Measurements from ENCODE around the gene SOAT2. TPM values are rescaled to one million over a fixed set of nuclear protein-coding genes. Genes with fewer than 3 reads are reported as not detected.

Gene SOAT2
- total RNA-seq, 1 donor from 2014 or later, result 1.2 TPM

GRCh38 chr12:53063708-53064612 is 39.3 kb upstream of the SOAT2 start:
- DNase-seq (ENCODE audit: low spot score), result peak; percentile 84
- intact Hi-C loops (cut with DNase I), result loop anchor here (10.0 kb wide), 1 partner anchor 131 kb away; no protein-coding TSS in a partner anchor
- peak; percentile 72 for ATAC-seq

GRCh38 chr12:53064613-53065436 is 38.5 kb upstream of the SOAT2 start:
- DNase-seq (ENCODE audit: low spot score), result peak; percentile 65
- intact Hi-C loops (cut with DNase I), result loop anchor here (5.0 to 10.0 kb wide), 2 partner anchors 37 to 130 kb away; partner anchors contain the start of gene SOAT2
- ATAC-seq, result peak; percentile 0

DNA sequence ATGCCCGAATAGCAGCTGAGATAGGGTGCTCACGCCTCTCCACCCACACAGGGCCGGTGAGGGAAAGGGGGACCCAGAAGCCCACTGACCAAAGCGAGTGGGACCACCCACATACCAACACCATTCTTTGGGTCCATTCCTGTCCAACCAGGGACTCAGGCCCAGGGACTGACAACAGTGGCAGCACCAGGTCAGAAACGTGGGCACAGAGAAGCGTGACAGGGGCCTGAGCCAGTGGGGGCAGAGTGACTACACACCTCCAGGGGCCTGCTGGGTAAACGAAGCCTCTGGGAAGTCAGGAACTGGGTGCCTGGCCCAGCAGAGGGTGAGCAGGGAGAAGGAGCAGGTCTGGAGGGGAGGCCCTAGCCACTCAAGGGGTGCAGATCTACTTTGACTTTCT is 37.8 kb upstream of the SOAT2 start:
- intact Hi-C loops (cut with DNase I), result loop anchor here (5.0 to 10.0 kb wide), 2 partner anchors 37 to 129 kb away; partner anchors contain the start of gene SOAT2
- peak; percentile 68 for DNase-seq (ENCODE audit: low spot score)
- ATAC-seq, result no peak

DNA sequence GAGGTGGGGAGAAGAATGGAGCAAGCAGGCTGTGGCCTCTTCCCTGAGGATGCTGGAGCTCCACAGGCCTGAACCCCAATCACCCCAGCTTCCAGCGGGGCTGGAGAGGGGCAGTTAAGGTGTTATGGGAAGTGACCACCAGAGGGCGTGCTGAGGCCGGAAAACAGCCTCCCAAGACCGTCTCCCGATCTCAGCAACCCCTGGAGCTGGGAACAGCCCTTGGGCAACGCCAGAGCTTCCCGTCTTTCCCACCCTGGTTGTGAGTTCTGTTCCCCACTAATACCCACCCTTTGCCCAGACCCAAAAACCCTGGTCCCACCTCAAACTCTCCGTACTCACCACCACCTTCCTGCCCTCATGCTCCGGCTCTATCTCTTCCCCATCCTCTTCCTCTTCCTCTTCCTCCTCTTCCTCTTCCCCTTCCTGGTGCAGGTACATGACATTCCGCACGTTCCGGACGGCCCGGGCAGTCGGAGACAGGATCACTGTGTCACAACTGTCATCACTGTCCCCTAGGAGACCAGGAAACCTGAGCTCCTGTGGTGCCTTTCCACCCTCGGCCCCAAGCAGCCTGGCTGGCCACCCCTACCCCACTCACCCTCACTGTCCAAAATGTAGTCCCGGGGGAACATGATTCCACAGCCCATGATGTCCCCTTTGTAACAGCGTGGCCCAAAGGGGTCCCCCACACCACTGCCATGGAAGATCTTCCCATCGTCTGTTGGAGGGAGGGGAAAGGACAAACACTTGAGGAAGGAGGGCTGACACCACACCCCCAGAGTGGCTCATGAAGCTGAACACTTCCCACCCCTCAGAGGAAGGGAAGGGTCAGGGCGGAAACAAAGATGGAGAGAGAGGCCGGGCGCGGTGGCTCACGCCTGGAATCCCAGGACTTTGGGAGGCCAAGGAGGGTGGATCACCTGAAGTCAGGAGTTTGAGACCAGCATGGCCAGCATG is 37.0 kb upstream of the SOAT2 start:
- ATAC-seq (peak; percentile 52), DNase-seq (ENCODE audit: low spot score) (peak; percentile 94)
- intact Hi-C loops (cut with DNase I), result loop anchor here (5.0 to 10.0 kb wide), 2 partner anchors 36 to 129 kb away; partner anchors contain the start of gene SOAT2

DNA sequence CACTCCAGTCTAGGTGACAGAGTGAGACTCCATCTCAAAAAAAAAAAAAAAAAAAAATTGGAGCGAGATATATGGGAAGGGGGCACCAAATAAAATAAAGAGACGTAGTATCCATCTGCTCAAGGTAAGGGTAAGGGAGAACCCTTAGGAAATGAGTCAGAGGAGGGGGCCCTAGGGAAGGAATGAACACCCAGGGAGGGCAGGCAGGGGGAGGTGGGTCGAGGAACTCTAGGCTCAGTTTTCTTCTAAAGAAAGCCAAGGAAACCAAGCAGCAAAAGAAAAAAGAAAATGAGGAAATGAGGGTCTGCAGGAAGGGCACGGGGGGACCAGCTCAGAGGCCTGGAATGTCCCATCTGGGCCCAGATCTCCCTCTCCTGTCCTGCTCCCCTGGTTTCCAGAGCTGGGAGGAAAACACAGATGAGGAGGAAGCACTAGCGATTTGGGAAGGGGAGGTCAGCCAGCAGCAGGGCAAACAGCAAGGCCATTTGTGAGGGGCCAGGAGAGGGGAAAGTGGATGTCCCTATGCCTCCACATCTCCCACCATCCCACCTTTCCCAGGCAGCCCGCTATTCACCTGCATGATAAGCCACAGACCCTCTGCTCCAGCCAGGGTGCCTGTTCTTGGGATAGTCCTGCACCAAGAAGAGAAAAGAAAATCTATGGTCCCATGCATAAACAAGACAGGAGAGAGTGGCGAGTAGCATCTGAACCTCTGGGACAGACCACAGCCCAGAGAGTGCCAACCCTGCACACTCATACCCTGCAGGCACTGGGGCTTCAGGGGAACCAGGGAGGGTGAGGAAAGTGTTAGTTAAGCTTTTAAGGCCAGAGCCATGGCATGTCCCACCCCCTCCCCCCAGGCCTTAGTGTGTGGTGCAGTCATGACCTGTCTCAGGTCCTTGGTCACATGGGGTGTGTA is 36.0 kb upstream of the SOAT2 start:
- intact Hi-C loops (cut with DNase I), result loop anchor here (5.0 to 10.0 kb wide), 2 partner anchors 35 to 127 kb away; partner anchors contain the start of gene SOAT2
- DNase-seq (ENCODE audit: low spot score) (peak; percentile 51), ATAC-seq (no peak)

GRCh38 chr12:53067993-53068770 is 35.1 kb upstream of the SOAT2 start:
- ATAC-seq (no peak), DNase-seq (ENCODE audit: low spot score) (peak; percentile 60)
- intact Hi-C loops (cut with DNase I), result loop anchor here (5.0 to 10.0 kb wide), 2 partner anchors 34 to 127 kb away; partner anchors contain the start of gene SOAT2

DNA sequence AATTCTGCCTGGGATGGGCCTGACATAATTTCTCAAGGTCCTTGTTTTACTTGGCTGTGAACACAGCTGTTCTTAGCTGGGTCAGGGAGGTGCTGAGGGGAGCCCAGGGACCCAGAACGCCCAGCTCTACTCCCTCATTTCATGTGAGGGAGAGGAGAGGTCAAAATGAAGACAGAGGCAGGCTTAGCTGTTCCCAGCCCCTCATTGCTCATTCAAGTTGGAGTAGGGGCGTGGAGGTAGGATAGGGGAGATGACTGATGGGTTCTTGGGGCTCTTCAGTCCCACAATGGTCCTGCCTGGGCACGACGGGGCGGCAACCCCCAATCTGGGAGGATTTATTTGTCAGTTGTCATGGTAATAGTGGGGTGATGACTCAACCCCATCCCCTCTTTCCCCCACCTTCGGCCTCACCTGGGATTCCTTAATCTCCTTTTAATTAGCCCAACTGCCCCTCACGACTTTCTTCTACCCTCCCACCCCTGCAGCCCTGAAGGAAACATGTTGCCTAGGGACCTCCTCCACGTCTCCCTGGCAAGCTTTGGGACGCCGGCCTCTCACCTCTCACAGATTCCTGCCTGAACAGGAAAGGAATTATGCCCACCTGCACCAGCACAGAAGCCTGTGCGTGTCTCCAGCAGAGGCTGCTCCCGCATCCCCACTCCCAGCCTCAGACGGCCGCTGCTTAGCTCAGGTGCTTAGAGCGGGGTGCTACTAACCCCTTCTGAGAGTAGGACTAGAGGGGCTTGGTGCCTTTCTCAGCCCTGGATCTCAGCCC is 34.3 kb upstream of the SOAT2 start:
- DNase-seq (ENCODE audit: low spot score) (peak; percentile 55), ATAC-seq (peak; percentile 21)
- intact Hi-C loops (cut with DNase I), result loop anchor here (5.0 to 10.0 kb wide), 2 partner anchors 33 to 126 kb away; partner anchors contain the start of gene SOAT2

GRCh38 chr12:53069621-53070410 is 33.5 kb upstream of the SOAT2 start:
- intact Hi-C loops (cut with DNase I), result loop anchor here (5.0 to 10.0 kb wide), 2 partner anchors 32 to 125 kb away; partner anchors contain the start of gene SOAT2
- peak; percentile 55 for ATAC-seq
- peak; percentile 71 for DNase-seq (ENCODE audit: low spot score)

DNA sequence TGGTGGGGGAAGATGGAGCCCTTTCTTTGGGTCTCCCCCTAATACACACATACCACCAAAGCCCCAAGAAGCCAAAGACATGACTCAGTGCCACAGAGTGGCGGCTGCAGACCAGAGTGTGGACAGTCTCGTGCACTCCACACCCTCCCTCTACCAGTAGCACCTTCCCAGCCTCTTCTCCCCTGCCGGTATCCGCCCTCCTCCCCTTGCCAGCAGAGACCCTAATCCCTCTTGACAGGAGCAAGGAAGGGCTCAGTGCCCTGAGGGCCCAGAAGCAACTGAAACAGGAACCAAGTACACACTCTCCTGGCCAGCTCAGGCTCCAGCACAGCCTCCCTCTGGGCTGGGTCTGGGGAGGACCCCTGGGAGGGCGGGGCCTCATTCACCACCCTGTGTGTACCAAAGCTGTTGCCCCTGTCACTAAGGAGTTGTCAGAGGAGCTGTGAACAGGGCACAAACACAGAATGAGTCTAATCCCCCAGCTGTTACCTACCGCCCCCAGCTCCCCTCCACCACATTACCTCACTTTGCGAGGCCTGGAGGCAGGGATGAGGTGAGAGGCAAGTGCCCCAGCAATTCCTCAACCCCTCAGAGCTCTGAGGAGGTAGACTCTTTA is 32.3 kb upstream of the SOAT2 start:
- DNase-seq (ENCODE audit: low spot score), result peak; percentile 56
- ATAC-seq, result no peak
- intact Hi-C loops (cut with DNase I), result no loop called here

GRCh38 chr12:53071591-53072551 is 31.4 kb upstream of the SOAT2 start:
- ATAC-seq (peak; percentile 70), DNase-seq (ENCODE audit: low spot score) (peak; percentile 91)
- intact Hi-C loops (cut with DNase I), result no loop called here

- intact Hi-C loops (cut with DNase I), result no loop called here
- DNase-seq (ENCODE audit: low spot score), result peak; percentile 47
- no peak for ATAC-seq
Measured at GRCh38 chr12:53073881-53074280, 29.4 kb upstream of the SOAT2 start.

DNA sequence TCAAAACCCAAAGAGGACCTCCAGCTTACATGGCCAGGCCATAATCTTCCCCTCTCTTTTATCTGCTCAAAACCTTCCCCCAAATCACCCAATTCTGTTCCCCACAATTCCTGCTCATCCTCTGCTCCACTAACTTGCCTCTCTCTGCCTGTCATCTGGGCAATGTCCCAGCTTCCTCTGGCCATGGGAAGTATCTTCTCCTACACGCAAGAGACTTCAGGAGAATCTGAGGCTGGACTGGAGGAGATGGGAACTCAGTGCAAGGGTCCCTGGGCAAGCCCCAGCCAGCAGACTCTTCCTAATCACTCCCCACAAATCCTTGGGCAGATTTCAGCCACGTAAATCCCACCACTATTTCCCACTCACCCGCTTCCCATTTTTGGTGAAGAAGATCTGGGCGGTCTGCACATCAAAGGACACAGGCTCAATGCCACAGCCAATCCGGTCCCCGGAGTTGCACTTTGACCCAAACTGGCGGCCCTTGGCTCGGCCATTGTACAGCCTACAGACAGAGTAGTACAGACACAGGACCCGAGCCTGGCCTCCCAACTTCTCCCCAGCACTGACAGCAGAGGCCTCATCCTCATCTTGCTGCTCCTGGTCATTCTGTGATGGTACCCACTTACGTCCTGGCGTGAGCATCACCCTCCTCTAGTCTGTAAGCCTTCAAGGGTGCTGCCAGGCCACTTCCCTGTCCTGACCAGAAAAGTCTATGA is 28.8 kb upstream of the SOAT2 start:
- ATAC-seq (no peak), DNase-seq (ENCODE audit: low spot score) (peak; percentile 60)
- intact Hi-C loops (cut with DNase I), result no loop called here

GRCh38 chr12:53074999-53075370 is 28.3 kb upstream of the SOAT2 start:
- DNase-seq (ENCODE audit: low spot score) (peak; percentile 54), ATAC-seq (no peak)
- intact Hi-C loops (cut with DNase I), result no loop called here

Measured in sciatic nerve (tissue), 2 donors.